ENCODE measurements around the gene ODC1. TPM values are rescaled to one million over a fixed set of nuclear protein-coding genes. Genes with fewer than 3 reads are reported as not detected.
"Not testable (repeated sequence)": the region's sequence is repeated elsewhere in the genome, so short reads cannot be mapped to it uniquely, and the experiment has no call there.

Gene ODC1
- total RNA-seq, 3 donors from 2014 or later = 39.8 to 68.8 (median 60.3) TPM

GRCh38 chr2:10493634-10494281 is 45.6 kb upstream of the ODC1 start:
- peak; percentile 62 to 71 for DNase-seq (ENCODE audit: low spot score in 2 of 2)
- intact Hi-C loops (cut with DNase I; ENCODE audit: low total_unique reads) = no loop called here
- no peak for TF ChIP-seq CTCF (IDR thresholded peaks at IDR 0.05)

GRCh38 chr2:10493075-10493633 is 45.0 kb upstream of the ODC1 start:
- H3K4me1 ChIP-seq = no peaks in the 10 kb centered on the region
- no peak for DNase-seq (ENCODE audit: low spot score in 2 of 2)
- peaks cover 0 to 10% of the 10 kb centered on the region in 2 donors for H3K27me3 ChIP-seq
- peak overlapping the region; percentile 52 to 71 for H3K27ac ChIP-seq
- no peak overlapping the region for H3K4me3 ChIP-seq
- H3K36me3 ChIP-seq = no peaks in the 10 kb centered on the region
- intact Hi-C loops (cut with DNase I; ENCODE audit: low total_unique reads) = no loop called here
- TF ChIP-seq POLR2A (IDR thresholded peaks at IDR 0.05) = no peak
- TF ChIP-seq CTCF (IDR thresholded peaks at IDR 0.05) = no peak
- no peak for TF ChIP-seq POLR2AphosphoS5 (IDR thresholded peaks at IDR 0.05)
- no peaks in the 10 kb centered on the region for H3K9me3 ChIP-seq

More at GRCh38 chr2:10493634-10494281, 45.6 kb upstream of the ODC1 start:
- no peaks in the 10 kb centered on the region for H3K36me3 ChIP-seq
- H3K27me3 ChIP-seq = peaks cover 0 to 10% of the 10 kb centered on the region in 2 donors
- peak overlapping the region; percentile 52 to 71 for H3K27ac ChIP-seq
- H3K9me3 ChIP-seq = no peaks in the 10 kb centered on the region
- H3K4me3 ChIP-seq = no peak overlapping the region
- no peaks in the 10 kb centered on the region for H3K4me1 ChIP-seq

- TF ChIP-seq POLR2AphosphoS5 (IDR thresholded peaks at IDR 0.05) = no peak
- TF ChIP-seq CTCF (IDR thresholded peaks at IDR 0.05) = no peak
- TF ChIP-seq POLR2A (IDR thresholded peaks at IDR 0.05) = no peak
Measured at GRCh38 chr2:10490806-10491291, 42.7 kb upstream of the ODC1 start.

GRCh38 chr2:10489842-10490555 is 41.9 kb upstream of the ODC1 start:
- Histone ChIP-seq H3K27me3 (peaks cover 0 to under 1% of the 10 kb centered on the region in 2 donors), H3K27ac (no peak overlapping the region), H3K9me3 (no peaks in the 10 kb centered on the region), H3K4me3 (no peak overlapping the region), H3K36me3 (no peaks in the 10 kb centered on the region), H3K4me1 (no peaks in the 10 kb centered on the region)
- no peak for DNase-seq (ENCODE audit: low spot score in 2 of 2)
- no peak for TF ChIP-seq CTCF (IDR thresholded peaks at IDR 0.05)
- TF ChIP-seq POLR2AphosphoS5 (IDR thresholded peaks at IDR 0.05) = no peak
- no peak for TF ChIP-seq POLR2A (IDR thresholded peaks at IDR 0.05)
- intact Hi-C loops (cut with DNase I; ENCODE audit: low total_unique reads) = no loop called here

More at GRCh38 chr2:10490806-10491291, 42.7 kb upstream of the ODC1 start:
- Histone ChIP-seq H3K36me3 (no peaks in the 10 kb centered on the region), H3K4me3 (no peak overlapping the region), H3K27me3 (peaks cover 0 to 9% of the 10 kb centered on the region in 2 donors), H3K27ac (no peak overlapping the region), H3K4me1 (no peaks in the 10 kb centered on the region), H3K9me3 (no peaks in the 10 kb centered on the region)
- intact Hi-C loops (cut with DNase I; ENCODE audit: low total_unique reads) = no loop called here
- peak in 1 of 2 donors; percentile 43 for DNase-seq (ENCODE audit: low spot score in 2 of 2)

- H3K9me3 ChIP-seq; intact Hi-C loops (cut with DNase I; ENCODE audit: low total_unique reads); H3K4me3 ChIP-seq; DNase-seq (ENCODE audit: low spot score in 2 of 2); H3K36me3 ChIP-seq; H3K27me3 ChIP-seq; H3K27ac ChIP-seq; H3K4me1 ChIP-seq: not testable (repeated sequence)
Measured at GRCh38 chr2:10488142-10488541, 40.0 kb upstream of the ODC1 start.

- H3K4me3 ChIP-seq; H3K27ac ChIP-seq; DNase-seq (ENCODE audit: low spot score in 2 of 2); H3K4me1 ChIP-seq; H3K36me3 ChIP-seq; intact Hi-C loops (cut with DNase I; ENCODE audit: low total_unique reads); H3K27me3 ChIP-seq; H3K9me3 ChIP-seq: not testable (repeated sequence)
Measured at GRCh38 chr2:10487741-10488104, 39.6 kb upstream of the ODC1 start.
